Trophoblast cell (in vitro differentiated cells and primary cell): Measurements from ENCODE around the gene CUTA.

ENCODE experiments used
- DNase-seq, 2 donors: peaks; one replicate each; pipeline ENCODE4 v3.0.0-alpha.2; 2016
- H2AFZ ChIP-seq: 2 replicates; pipeline ENCODE4 v1.6.1; 2013; ENCODE audit warnings: low read length, moderate library complexity, mild to moderate bottlenecking; ENCODE audit not compliant: insufficient read depth, poor library complexity
- H2AK5ac ChIP-seq: 2 replicates; pipeline ENCODE4 v1.6.1; 2013; ENCODE audit warnings: mild to moderate bottlenecking, low read length
- H2BK120ac ChIP-seq: 2 replicates; pipeline ENCODE4 v1.6.1; 2013; ENCODE audit warnings: low read length, mild to moderate bottlenecking, moderate library complexity; ENCODE audit not compliant: insufficient read depth, poor library complexity
- H2BK12ac ChIP-seq: 2 replicates; pipeline ENCODE4 v1.6.1; 2013; ENCODE audit warnings: mild to moderate bottlenecking, low read length, moderate library complexity
- H2BK5ac ChIP-seq: 2 replicates; pipeline ENCODE4 v1.6.1; 2013; ENCODE audit warnings: low read length, low read depth, moderate library complexity, mild to moderate bottlenecking; ENCODE audit not compliant: poor library complexity
- H3K14ac ChIP-seq: 2 replicates; pipeline ENCODE4 v1.6.1; 2013; ENCODE audit warnings: mild to moderate bottlenecking, low read length
- H3K18ac ChIP-seq: 2 replicates; pipeline ENCODE4 v1.6.1; 2013; ENCODE audit warnings: mild to moderate bottlenecking, low read length
- H3K23ac ChIP-seq: 2 replicates; pipeline ENCODE4 v1.6.1; 2013; ENCODE audit warnings: low read length
- H3K27ac ChIP-seq: 2 replicates; pipeline ENCODE4 v1.5.1; 2013; ENCODE audit warnings: low read depth, mild to moderate bottlenecking, inconsistent platforms, low read length, moderate library complexity
- H3K27me3 ChIP-seq: 2 replicates; pipeline ENCODE4 v1.6.1; 2013; ENCODE audit warnings: inconsistent platforms, mild to moderate bottlenecking, low read length, moderate library complexity; ENCODE audit not compliant: insufficient read depth
- H3K36me3 ChIP-seq, 2 experiments: 1 replicate in 1 of 2; 2 replicates in 1 of 2; pipeline ENCODE4 v1.6.1; 2013; ENCODE audit warnings: low read length in 2 of 2, mild to moderate bottlenecking in 2 of 2, moderate library complexity in 1 of 2; ENCODE audit not compliant: insufficient read depth in 2 of 2, control insufficient read depth in 1 of 2
- H3K4ac ChIP-seq: 2 replicates; pipeline ENCODE4 v1.6.1; 2013; ENCODE audit warnings: low read depth, mild to moderate bottlenecking, low read length, moderate library complexity
- H3K4me1 ChIP-seq, 2 experiments: 1 replicate in 1 of 2; 2 replicates in 1 of 2; pipeline ENCODE4 v1.6.1; 2013; ENCODE audit warnings: low read length in 2 of 2, mild to moderate bottlenecking in 2 of 2, moderate library complexity in 1 of 2; ENCODE audit not compliant: insufficient read depth in 2 of 2, control insufficient read depth in 1 of 2
- H3K4me2 ChIP-seq: 2 replicates; pipeline ENCODE4 v1.6.1; 2013; ENCODE audit warnings: inconsistent platforms, mild to moderate bottlenecking, low read length, moderate library complexity
- H3K4me3 ChIP-seq: 2 replicates; pipeline ENCODE4 v1.5.1; 2013; ENCODE audit warnings: mild to moderate bottlenecking, low read depth, low read length, inconsistent platforms
- H3K79me1 ChIP-seq: one replicate; pipeline ENCODE4 v1.6.1; 2013; ENCODE audit warnings: low read length
- H3K79me2 ChIP-seq: 2 replicates; pipeline ENCODE4 v1.6.1; 2013; ENCODE audit warnings: low read length, mild to moderate bottlenecking; ENCODE audit not compliant: control insufficient read depth, insufficient read depth, poor library complexity
- H3K9ac ChIP-seq: 2 replicates; pipeline ENCODE4 v1.6.1; 2013; ENCODE audit warnings: mild to moderate bottlenecking, low read length
- H3K9me3 ChIP-seq: 2 replicates; pipeline ENCODE4 v1.6.1; 2013; ENCODE audit warnings: low read depth, mild to moderate bottlenecking, control low read depth, inconsistent platforms, low read length; ENCODE audit not compliant: insufficient read depth
- H4K12ac ChIP-seq: 2 replicates; pipeline ENCODE4 v1.6.1; 2013; ENCODE audit warnings: low read depth, mild to moderate bottlenecking, low read length, moderate library complexity
- H4K8ac ChIP-seq: 2 replicates; pipeline ENCODE4 v1.6.1; 2013; ENCODE audit warnings: low read depth, mild to moderate bottlenecking, low read length, moderate library complexity
- H4K91ac ChIP-seq: one replicate; pipeline ENCODE4 v1.6.1; 2013; ENCODE audit warnings: low read depth, mild to moderate bottlenecking, low read length, moderate library complexity
- WGBS: extraction: QIAGEN DNeasy Blood & Tissue Kit; methylation state at CpG from one replicate; pipeline ENCODE4 v1.1.7; 2013; ENCODE audit warnings: missing lambda C conversion rate; ENCODE audit not compliant: insufficient read length, insufficient coverage; ENCODE audit errors: extremely low coverage; 5-methylcytosine and 5-hydroxymethylcytosine counted together

The CUTA gene

GRCh38 chr6:33442283-33442682 lies 24.4 kb upstream of the CUTA start:
- peaks cover 2% of the 10 kb centered on the region for H3K9me3 ChIP-seq
- no peak overlapping the region for H2AFZ ChIP-seq
- DNase-seq, result no peak
- H4K12ac ChIP-seq, result no peak overlapping the region
- no peaks in the 10 kb centered on the region for H3K4me1 ChIP-seq
- no peak overlapping the region for H3K23ac ChIP-seq
- H3K4ac ChIP-seq, result no peak overlapping the region
- no peak overlapping the region for H3K4me2 ChIP-seq
- no peak overlapping the region for H4K91ac ChIP-seq
- no peak overlapping the region for H3K27ac ChIP-seq
- H2BK5ac ChIP-seq, result no peak overlapping the region
- no peak overlapping the region for H3K4me3 ChIP-seq
- no peak overlapping the region for H4K8ac ChIP-seq
- H2BK120ac ChIP-seq, result no peak overlapping the region
- no peak overlapping the region for H2BK12ac ChIP-seq
- H3K79me1 ChIP-seq, result no peaks in the 10 kb centered on the region
- H3K79me2 ChIP-seq, result no peaks in the 10 kb centered on the region
- no peak overlapping the region for H3K14ac ChIP-seq
- H2AK5ac ChIP-seq, result no peak overlapping the region
- H3K9ac ChIP-seq, result no peak overlapping the region
- no peak overlapping the region for H3K18ac ChIP-seq
- WGBS, result no CpG with 5 or more reads among the region's 8 CpGs
- no peaks in the 10 kb centered on the region for H3K27me3 ChIP-seq
- peaks cover 66 to 72% of the 10 kb centered on the region in 2 experiments for H3K36me3 ChIP-seq

GRCh38 chr6:33441457-33441856 lies 23.6 kb upstream of the CUTA start:
- no peak overlapping the region for H3K4me3 ChIP-seq

GRCh38 chr6:33440649-33441309 lies 22.9 kb upstream of the CUTA start:
- no peak overlapping the region for H3K4me3 ChIP-seq
- WGBS, result no CpG with 5 or more reads among the region's 19 CpGs
- peaks cover 2% of the 10 kb centered on the region for H3K9me3 ChIP-seq
- H3K27ac ChIP-seq, result no peak overlapping the region
- H3K27me3 ChIP-seq, result no peaks in the 10 kb centered on the region
- H2AFZ ChIP-seq, result no peak overlapping the region
- no peak overlapping the region for H4K12ac ChIP-seq
- H3K36me3 ChIP-seq, result peaks cover 58 to 71% of the 10 kb centered on the region in 2 experiments
- H2BK120ac ChIP-seq, result no peak overlapping the region
- no peak overlapping the region for H3K18ac ChIP-seq
- no peak overlapping the region for H3K9ac ChIP-seq
- H3K79me2 ChIP-seq, result no peaks in the 10 kb centered on the region
- H3K23ac ChIP-seq, result no peak overlapping the region
- H2AK5ac ChIP-seq, result no peak overlapping the region
- no peaks in the 10 kb centered on the region for H3K4me1 ChIP-seq
- no peak overlapping the region for H4K8ac ChIP-seq
- no peak overlapping the region for H3K4me2 ChIP-seq
- no peaks in the 10 kb centered on the region for H3K79me1 ChIP-seq
- H3K14ac ChIP-seq, result no peak overlapping the region
- DNase-seq, result no peak
- H2BK5ac ChIP-seq, result no peak overlapping the region
- no peak overlapping the region for H3K4ac ChIP-seq
- no peak overlapping the region for H2BK12ac ChIP-seq
- no peak overlapping the region for H4K91ac ChIP-seq

More at GRCh38 chr6:33441457-33441856, 23.6 kb upstream of the CUTA start:
- Histone ChIP-seq H2AK5ac (no peak overlapping the region), H3K4me1 (no peaks in the 10 kb centered on the region), H4K12ac (no peak overlapping the region), H2BK5ac (no peak overlapping the region), H3K4ac (no peak overlapping the region), H4K8ac (no peak overlapping the region), H3K36me3 (peaks cover 63 to 73% of the 10 kb centered on the region in 2 experiments), H3K9me3 (peaks cover 4% of the 10 kb centered on the region), H3K79me2 (no peaks in the 10 kb centered on the region), H3K18ac (no peak overlapping the region), H3K14ac (no peak overlapping the region), H3K27me3 (no peaks in the 10 kb centered on the region), H2BK120ac (no peak overlapping the region), H4K91ac (no peak overlapping the region), H3K9ac (no peak overlapping the region), H3K27ac (no peak overlapping the region), H3K4me2 (no peak overlapping the region), H2AFZ (no peak overlapping the region), H3K23ac (no peak overlapping the region), H3K79me1 (no peaks in the 10 kb centered on the region), H2BK12ac (no peak overlapping the region)
- WGBS, result no CpG with 5 or more reads among the region's 9 CpGs
- DNase-seq, result no peak

- Histone ChIP-seq H3K18ac (no peak overlapping the region), H4K12ac (no peak overlapping the region)
- WGBS, result no CpG with 5 or more reads among the region's 9 CpGs
Measured at GRCh38 chr6:33439956-33440648, 22.2 kb upstream of the CUTA start.

More at GRCh38 chr6:33439956-33440648, 22.2 kb upstream of the CUTA start:
- Histone ChIP-seq H3K27me3 (no peaks in the 10 kb centered on the region), H3K23ac (no peak overlapping the region), H3K4me3 (no peak overlapping the region), H2AK5ac (no peak overlapping the region), H4K91ac (no peak overlapping the region), H4K8ac (no peak overlapping the region), H3K9me3 (peaks cover 2% of the 10 kb centered on the region), H3K9ac (no peak overlapping the region), H2BK120ac (no peak overlapping the region), H2AFZ (no peak overlapping the region), H3K79me2 (no peaks in the 10 kb centered on the region), H2BK5ac (no peak overlapping the region), H2BK12ac (no peak overlapping the region), H3K27ac (no peak overlapping the region), H3K4ac (no peak overlapping the region), H3K79me1 (no peaks in the 10 kb centered on the region), H3K36me3 (peaks cover 62 to 78% of the 10 kb centered on the region in 2 experiments), H3K4me1 (no peaks in the 10 kb centered on the region), H3K14ac (no peak overlapping the region), H3K4me2 (no peak overlapping the region)
- DNase-seq, result no peak
